ENCODE measurements around the gene SPTBN5. TPM values are rescaled to one million over a fixed set of nuclear protein-coding genes. Genes with fewer than 3 reads are reported as not detected.

SPTBN5 gene
- total RNA-seq, 2 donors from 2014 or later: 0.72 to 2.3 TPM

- Histone ChIP-seq H3K27me3 (no peaks in the 10 kb centered on the region), H3K4me1 (peaks cover 9% of the 10 kb centered on the region), H3K27ac (no peak overlapping the region), H3K4me3 (no peak overlapping the region), H3K9me3 (no peaks in the 10 kb centered on the region), H3K9ac (ENCODE audit: low read depth in 2 of 2, low read length in 2 of 2) (no peak overlapping the region), H3K36me3 (no peaks in the 10 kb centered on the region)
- intact Hi-C loops (cut with DNase I): no loop called here
- no peak for DNase-seq
- TF ChIP-seq CTCF (IDR thresholded peaks at IDR 0.05): no peak
Observed at GRCh38 chr15:41891226-41891625, 2.6 kb downstream of the SPTBN5 start.

GRCh38 chr15:41890050-41890690, 3.7 kb downstream of the SPTBN5 start:
- H3K9me3 ChIP-seq: no peaks in the 10 kb centered on the region
- TF ChIP-seq CTCF (IDR thresholded peaks at IDR 0.05): no peak
- DNase-seq: no peak
- no peaks in the 10 kb centered on the region for H3K27me3 ChIP-seq
- H3K4me1 ChIP-seq: peaks cover 9% of the 10 kb centered on the region
- H3K27ac ChIP-seq: no peak overlapping the region
- H3K9ac ChIP-seq (ENCODE audit: low read depth in 2 of 2, low read length in 2 of 2): no peak overlapping the region
- H3K4me3 ChIP-seq: no peak overlapping the region
- H3K36me3 ChIP-seq: no peaks in the 10 kb centered on the region
- intact Hi-C loops (cut with DNase I): no loop called here

- no peak overlapping the region for H3K4me3 ChIP-seq
- peaks cover 2% of the 10 kb centered on the region for H3K4me1 ChIP-seq
- no peak overlapping the region for H3K27ac ChIP-seq
- no peak for TF ChIP-seq CTCF (IDR thresholded peaks at IDR 0.05)
- no peaks in the 10 kb centered on the region for H3K36me3 ChIP-seq
- no peaks in the 10 kb centered on the region for H3K27me3 ChIP-seq
- H3K9me3 ChIP-seq: no peaks in the 10 kb centered on the region
- DNase-seq: no peak
- no peak overlapping the region for H3K9ac ChIP-seq (ENCODE audit: low read depth in 2 of 2, low read length in 2 of 2)
- intact Hi-C loops (cut with DNase I): no loop called here
Observed at GRCh38 chr15:41888662-41889253, 5.1 kb downstream of the SPTBN5 start.

- no peaks in the 10 kb centered on the region for H3K9me3 ChIP-seq
- no peak overlapping the region for H3K4me3 ChIP-seq
- H3K9ac ChIP-seq (ENCODE audit: low read depth in 2 of 2, low read length in 2 of 2): no peak overlapping the region
- no peaks in the 10 kb centered on the region for H3K27me3 ChIP-seq
- H3K4me1 ChIP-seq: no peaks in the 10 kb centered on the region
- H3K27ac ChIP-seq: no peak overlapping the region
- no peak for DNase-seq
- TF ChIP-seq CTCF (IDR thresholded peaks at IDR 0.05): no peak
- no peaks in the 10 kb centered on the region for H3K36me3 ChIP-seq
- intact Hi-C loops (cut with DNase I): no loop called here
Observed at GRCh38 chr15:41887893-41888292, 6.0 kb downstream of the SPTBN5 start.

- Histone ChIP-seq H3K36me3 (no peaks in the 10 kb centered on the region), H3K4me3 (no peak overlapping the region), H3K27me3 (no peaks in the 10 kb centered on the region), H3K27ac (no peak overlapping the region), H3K9ac (ENCODE audit: low read depth in 2 of 2, low read length in 2 of 2) (no peak overlapping the region), H3K9me3 (no peaks in the 10 kb centered on the region), H3K4me1 (no peaks in the 10 kb centered on the region)
- intact Hi-C loops (cut with DNase I): no loop called here
- DNase-seq: no peak
- no peak for TF ChIP-seq CTCF (IDR thresholded peaks at IDR 0.05)
Observed at GRCh38 chr15:41887161-41887560, 6.7 kb downstream of the SPTBN5 start.
